HG02571 (cell line): ENCODE measurements around the gene PITPNC1.
"Not testable (repeated sequence)": the region's sequence is repeated elsewhere in the genome, so short reads cannot be mapped to it uniquely, and the experiment has no call there.

Experiments
- ATAC-seq: cut with Tn5 transposase; IDR thresholded peaks from one replicate; pipeline ENCODE4 v1.9.1; 2021; ENCODE audit warnings: mild to moderate bottlenecking, moderate library complexity; ENCODE audit not compliant: unreplicated experiment

Gene PITPNC1

DNA sequence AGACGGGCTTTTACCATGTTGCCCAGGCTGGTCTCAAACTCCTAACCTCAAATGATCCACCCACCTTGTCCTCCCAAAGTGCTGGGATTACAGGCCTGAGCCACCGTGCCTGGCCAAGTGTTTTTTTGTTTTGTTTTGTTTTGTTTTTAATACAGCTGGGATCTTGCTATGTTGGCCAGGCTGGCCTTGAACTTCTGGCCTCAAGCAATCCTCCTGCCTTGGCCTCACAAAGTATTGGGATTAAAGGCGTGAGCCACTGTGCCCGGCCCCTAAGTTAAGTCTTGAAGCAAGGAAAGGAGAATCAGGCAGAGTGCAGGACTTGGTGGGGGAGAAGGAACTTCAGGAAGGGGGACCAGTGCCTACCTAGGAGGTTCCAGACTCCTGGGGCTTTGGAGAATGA, 288.9 kb downstream of the PITPNC1 start:
- no peak for ATAC-seq

DNA sequence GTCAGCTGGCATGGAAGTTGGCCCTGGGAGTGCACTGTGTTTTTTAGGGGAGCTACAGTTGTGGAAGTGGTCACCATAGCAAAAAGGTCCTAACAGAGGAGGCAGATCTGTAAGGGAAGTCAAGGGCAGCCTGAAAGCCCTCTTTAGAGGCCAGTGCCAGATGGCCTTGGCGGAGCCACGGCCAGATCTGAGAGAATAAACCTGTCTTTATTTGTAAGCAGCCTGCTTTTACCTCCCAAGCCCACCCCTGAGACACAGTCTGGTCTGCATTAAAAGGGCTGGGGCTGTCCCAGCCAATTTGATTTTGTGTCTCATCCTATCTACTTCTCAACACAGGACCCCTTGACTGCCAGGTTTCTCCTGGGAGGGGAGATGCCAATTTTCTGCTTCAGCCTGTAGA, 289.6 kb downstream of the PITPNC1 start:
- no peak for ATAC-seq

DNA sequence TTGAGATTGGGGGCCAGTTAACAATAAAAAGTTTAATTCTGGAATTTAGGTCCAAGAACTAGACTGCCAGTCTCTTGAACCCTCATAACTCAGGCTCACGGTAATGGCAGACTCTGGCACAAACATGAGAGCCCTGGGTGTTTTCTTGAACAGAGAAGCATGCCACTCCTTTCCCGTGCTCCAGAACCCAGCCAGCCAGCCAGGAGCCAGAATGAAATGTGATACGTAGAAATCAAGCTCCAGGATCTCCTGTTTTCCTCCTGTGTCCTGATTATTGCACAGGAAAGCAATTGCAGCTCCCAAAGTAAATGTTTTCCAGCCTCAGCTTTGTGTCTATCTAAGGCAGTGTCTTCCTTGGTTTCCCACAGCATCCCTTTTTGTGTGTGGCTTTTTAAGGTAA, 294.4 kb downstream of the PITPNC1 start:
- no peak for ATAC-seq

DNA sequence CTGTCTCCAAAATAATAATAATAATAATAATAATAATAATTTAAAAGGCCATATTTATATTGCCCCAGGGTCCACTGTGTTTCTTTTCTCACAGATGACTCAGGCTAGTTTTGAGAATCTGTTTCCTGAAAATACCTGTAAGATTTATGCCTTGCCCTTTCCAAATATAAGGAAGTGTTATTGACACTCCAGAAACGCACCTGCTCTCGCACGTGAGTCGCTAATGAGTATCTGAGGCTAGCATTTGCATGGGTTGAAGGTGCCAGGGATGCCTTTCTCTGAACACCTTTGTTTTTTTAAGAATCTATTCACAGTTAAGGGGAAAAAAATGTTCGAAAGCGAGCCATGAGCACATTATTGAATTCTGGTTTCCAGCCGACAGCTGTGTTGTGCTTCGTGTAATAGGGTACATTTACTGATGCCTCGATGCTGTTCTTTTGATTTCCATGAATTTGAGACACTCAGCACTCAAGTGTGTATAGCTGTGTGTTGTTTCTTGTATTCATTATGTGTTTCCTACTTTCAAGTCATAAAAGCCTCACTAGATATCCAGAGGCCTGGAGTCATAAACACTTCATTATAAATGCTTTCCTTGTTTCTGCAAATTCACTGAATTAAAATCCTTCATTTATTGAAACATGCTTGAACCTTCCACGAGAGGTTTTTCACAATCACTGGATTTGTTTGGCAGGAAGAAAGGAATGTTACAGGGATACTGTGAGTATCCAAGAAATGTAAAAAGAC, 295.7 kb downstream of the PITPNC1 start:
- no peak for ATAC-seq

DNA sequence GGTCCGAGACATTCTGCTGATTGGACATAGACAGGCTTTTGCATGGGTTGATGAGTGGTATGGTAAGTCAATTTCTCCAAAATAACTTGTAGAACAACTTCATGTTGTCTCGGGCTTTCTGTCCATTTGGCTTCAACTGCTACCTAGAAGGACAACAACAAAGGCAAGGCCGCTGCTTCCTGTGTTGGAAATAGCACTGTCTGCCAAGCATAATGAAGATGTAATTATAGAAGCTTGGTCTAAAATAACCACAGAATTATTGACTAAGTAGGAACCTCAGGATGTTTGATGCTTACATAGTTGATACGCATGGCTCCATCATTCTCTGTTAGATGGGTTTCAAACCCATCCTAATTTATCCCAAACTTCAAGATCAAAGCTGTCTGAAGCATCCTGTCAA, 298.4 kb downstream of the PITPNC1 start:
- ATAC-seq, result no peak

DNA sequence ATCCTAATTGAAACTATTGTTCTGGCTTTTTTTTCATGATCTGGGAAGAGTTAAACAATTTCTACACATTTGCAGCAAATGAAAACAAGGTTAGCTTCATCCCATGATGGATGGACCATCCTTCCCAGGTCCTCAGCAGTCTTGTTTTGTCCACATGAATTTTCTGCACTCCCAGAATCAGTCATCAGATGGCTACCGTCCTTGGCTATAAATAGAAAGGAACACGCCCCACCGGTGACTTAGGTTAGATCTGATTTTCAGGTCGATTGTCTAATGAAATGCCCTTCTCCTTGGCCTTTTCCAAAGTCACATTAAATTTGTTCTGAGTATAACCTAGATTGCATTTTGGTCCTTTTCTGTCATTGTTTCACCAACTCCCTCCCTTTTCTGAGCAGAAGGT, 299.2 kb downstream of the PITPNC1 start:
- ATAC-seq, result no peak

DNA sequence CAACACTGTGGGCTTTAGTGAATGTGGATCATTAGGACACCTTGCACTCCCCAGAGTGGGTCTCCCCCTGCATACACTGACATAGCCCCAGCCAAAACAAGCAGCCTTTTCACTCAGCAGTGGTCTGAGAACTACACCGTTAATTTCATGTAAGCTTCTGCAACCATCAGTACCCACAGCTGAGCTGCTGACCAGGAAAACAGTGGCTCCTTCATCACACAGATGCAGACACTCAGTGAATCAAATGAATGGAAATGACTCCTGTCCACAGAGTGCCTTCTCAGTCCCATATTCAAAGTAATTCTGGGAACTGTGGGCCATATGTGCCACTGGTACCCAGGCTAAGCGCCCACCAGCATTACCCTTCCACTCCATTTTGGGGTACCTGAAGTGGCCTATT, 301.3 kb downstream of the PITPNC1 start:
- no peak for ATAC-seq

DNA sequence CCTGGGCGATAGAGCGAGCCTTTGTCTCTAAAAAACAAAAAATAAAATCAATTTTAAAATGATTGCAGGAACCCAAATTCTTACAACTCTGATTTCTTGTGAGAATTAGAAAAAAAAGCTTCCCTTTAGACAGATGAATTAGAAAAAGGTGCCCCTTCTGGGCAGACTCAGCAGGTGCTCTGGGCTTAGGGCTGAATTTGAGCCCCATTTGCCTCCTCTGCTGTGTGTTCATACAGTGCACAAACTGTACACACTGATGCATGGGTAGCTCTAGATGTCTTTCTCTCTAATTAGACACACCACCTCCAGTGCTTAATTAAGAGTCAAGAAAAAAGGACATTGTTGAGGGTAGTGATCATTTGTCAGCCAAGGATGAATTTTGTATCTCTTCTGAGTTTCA, 302.1 kb downstream of the PITPNC1 start:
- ATAC-seq, result no peak

DNA sequence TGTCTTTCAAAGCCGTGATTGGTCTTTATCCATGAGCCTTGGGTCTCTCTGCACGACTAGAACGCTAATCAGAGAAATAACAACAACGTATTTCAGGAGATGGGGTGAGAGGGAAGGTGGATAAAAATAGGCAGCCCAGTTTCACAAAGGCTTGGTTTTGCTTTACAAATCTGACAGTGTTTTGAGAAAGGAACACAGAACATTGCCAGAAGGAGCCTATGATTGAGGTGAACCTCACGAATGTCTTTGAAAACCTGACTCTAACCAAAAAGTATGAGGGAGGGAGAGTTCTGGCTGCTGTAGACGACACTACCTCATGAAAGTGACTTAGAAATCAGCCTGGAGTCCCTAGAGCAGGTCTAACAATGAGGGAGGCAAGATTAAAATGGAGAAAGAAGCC, 302.6 kb downstream of the PITPNC1 start:
- no peak for ATAC-seq

DNA sequence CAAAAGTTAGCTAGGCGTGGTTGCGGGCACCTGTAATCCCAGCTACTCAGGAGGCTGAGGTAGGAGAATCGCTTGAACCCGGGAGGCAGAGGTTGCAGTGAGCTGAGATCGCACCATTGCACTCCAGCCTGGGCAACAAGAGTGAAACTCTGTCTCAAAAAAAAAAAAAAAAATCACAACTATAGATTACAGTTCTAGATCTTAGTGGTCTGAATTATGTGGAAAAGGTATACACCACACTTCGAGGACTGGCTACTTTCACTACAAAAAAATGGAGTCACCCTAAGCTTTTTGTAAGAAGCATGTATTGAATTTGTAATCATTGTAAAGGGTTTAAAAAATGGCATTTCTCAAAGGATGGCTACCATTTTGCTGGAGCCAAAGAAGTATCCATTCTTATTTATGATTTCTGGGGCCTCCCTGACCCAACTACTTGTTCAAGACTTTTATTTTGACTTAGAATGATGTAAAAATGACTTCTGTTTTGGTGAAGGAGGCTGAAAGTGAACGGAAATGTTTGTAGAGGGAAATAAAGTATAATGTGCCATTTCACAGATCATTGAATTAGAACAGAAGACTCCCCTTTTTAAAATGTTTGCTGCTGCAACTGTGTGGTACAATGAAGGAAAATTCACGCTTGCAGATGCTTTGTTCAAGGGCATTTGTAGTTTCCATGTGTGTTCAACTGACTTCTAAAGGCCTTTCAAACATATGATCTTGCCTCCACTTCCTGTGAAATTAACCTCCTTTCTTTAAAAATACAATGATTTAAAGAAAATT, 303.6 kb downstream of the PITPNC1 start:
- ATAC-seq, result no peak

DNA sequence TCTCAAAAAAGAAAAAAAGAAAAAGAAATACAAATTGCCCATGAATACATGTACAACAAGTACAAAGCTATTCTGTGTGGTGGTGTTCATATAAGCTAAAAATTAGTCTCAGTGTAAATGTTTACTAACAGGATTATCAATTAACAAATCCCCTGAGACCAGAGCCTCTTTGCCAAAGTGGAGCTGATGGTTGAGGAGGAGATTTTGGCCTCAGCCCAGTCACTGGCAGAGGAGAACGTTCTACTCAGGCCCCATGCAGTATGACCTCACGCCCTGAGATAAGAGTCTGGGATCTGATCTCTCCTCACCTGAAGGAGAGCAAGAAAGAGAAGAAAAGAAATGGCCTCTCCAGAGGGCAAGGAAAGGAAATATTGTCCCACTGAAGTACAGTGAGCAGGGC, 305.1 kb downstream of the PITPNC1 start:
- ATAC-seq, result no peak

DNA sequence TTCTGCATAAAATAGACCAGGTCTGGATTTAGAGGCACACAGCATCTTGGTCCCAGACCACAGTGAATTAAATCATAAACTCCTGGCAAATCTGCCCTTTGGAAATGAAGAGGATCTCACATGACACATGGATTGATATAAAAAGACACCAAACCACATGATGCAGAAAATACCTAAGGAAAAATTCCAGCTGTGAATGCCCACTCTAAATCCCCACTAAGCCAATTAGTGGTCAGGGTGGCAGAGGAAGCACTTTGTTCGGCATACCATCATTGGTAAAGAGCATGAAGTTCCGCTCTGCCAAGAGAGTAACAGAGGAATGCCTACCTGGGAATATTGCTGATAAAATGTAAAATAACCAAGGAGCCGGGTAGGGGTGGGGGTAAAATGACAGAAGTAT, 308.3 kb downstream of the PITPNC1 start:
- no peak for ATAC-seq

DNA sequence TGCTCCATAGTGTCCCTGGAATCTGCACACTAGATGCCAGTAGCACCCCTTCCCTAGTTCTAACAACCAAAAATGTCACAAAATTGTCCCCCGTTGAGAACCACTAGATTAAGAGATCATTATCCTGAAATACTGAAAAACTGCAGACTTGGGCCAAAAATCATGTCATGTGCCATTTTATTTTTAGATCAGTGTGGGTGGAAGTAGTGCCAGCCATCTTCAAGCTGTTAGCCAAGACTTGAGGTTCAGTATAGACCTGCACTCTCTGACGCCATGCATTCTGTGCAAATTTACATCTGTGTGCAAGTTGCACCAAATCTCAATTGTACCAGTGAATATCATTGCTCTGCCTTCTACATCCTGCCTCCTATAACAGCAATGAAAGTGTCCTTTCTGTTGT, 309.2 kb downstream of the PITPNC1 start:
- ATAC-seq, result no peak

DNA sequence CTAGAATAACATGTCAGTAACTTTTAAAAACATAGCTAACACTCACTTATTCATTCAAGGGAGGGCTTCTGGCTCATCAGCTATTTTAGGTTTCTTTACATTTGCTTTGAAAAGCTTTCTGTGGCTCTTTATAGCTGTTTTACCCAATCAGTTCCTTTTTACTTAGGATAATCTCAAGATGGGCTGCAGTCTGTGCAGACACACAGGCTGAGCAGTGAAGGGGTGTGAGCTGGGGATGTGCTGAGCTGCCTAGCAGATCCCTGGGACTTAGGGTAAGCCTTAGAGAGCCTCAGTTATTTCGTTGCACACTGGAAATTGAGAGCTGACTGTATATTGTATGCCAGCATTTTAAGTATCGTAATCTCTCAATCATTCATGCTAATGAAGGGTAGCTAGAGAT, 310.4 kb downstream of the PITPNC1 start:
- ATAC-seq, result no peak

DNA sequence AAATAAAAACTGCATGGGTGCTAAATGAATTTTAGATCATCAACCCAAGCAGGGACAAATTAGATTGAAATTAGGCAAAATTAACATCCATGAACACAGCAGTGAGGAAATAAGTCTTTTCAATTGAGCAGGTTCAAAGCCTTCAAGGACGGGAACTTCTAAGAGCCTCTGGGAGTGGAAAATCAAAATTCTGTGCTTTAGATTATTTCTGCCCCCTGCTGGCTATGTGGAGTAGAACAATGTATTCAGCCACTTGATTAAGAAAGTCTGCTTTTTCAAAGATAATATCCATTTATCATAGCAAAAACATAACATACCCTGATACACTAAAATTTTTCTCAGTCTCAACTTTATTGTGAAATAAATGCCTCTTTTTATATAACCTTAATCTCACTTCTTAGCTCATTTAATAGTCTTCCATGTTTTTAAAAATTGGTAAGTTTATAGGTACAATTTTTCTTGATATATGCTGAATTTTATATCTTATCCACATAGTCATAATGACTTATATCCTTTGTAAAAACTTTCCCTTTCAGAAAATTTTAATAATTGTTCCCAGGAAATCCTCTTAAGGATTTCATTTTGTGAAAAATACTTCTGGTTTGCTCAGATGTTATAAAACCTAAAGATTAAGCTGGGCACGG, 312.6 kb downstream of the PITPNC1 start:
- ATAC-seq, result no peak

DNA sequence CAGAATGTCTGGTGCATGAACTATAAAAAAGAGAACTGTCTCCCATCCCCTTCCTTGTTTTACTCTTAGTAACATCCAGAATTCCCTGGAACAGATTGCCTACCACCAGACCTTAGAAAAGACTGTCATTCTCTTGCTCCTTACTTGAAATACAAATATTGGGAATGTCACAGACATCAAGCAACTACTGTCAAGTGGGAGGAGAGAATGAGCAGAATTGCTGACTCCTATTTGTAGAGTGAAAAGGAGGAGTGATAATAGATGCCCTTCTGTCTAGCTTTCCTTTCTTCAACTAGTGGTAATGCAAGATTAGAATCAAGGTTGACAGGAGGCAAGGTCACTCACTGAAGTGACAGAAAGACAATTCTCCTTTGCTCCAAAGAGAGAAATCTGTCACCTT, 316.7 kb downstream of the PITPNC1 start:
- ATAC-seq, result no peak

DNA sequence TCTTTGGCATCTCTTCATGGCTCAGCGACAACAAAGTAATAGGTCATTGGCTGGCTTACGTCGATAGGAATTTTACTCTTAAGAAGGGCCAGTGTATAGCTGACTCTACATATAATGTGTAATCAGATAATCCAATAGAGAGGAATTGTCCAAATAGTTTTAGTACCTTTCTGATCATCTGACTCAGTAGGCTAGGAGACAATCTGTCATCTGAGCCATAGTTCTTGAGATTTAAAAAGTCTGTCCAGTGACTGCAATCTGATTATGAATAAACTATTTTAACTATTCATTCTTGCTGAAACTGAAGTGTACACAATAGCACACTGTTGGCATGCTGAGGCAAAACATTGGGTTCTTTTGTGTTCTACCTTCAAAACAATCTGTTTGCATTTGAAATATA, 319.3 kb downstream of the PITPNC1 start:
- ATAC-seq, result no peak

DNA sequence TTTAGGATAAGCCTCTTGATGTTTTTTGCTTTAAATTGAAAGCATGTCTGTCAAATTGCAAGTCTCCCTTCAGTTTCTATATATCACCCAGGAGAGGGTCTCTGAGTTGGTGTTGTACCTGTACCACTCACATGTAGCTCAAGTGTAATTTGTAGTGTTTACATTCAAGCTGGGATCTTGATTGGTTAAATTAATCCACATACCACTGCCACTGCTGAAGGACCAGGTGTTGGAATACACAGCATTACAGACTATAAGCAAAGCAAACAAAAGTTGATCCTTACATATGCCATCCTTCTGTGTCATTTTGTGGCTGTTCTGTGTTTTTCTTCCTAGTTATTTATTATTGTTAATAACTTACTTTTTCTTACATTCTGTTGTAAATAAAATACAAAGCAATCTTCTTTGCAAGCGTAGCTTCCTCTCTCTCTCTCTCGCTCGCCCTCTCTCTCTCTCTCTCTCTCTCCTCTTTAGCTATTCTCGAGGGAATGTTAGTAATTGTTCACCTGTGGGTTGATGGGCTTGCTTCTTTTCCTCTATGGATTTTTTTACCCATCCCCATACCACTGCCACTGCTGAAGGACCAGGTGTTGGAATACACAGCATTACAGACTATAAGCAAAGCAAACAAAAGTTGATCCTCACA, 319.9 kb downstream of the PITPNC1 start:
- no peak for ATAC-seq

DNA sequence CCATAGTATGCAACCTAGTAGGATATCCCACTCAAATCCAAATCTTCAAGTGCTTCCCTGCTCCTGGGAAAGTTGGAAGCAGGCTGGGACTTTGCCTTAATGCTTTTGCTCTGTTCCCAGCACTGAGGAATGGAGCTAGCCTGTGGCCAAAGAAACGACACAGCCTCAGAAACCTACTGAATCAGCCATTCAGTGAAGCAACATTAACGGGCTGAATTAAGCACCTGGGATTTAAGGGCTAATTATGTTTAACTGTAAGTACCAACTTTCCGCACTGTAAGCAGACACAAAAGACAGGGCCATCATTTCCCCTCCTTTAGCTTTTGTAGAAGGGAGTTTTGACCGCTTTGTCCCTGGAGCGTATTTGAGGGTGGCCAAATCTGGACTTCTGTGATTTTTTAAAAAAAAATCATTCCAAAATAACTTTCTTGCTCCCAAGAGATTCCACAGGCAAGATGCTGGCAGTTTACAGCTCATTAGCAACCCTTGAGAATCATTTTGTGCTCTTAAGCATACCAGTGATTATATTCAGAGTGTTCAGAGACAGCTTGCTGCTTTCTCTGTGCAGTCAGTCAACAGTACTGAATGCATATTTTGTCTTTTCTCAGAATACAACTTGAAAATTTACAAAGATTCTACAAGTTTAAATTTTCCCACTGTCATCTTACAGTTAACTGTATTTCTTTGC, 323.1 kb downstream of the PITPNC1 start:
- ATAC-seq, result no peak

DNA sequence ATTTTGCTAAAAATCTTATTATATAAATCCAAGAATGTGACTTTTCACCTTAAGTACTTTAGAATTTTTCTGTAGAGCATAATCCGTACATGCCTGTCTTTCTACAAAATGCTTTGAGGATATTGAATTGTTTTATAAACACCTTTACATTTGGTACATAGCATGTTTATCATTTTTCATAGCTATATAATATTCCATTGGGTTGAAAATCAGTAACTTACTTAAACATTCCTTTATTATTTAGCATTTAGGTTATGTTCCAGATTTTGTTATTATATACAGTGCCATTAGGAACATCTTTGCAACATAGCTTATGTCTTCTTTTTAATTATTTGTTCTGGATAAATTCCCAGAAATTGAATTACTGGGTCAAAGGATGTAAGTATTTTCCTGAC, 323.6 kb downstream of the PITPNC1 start:
- ATAC-seq, result no peak

DNA sequence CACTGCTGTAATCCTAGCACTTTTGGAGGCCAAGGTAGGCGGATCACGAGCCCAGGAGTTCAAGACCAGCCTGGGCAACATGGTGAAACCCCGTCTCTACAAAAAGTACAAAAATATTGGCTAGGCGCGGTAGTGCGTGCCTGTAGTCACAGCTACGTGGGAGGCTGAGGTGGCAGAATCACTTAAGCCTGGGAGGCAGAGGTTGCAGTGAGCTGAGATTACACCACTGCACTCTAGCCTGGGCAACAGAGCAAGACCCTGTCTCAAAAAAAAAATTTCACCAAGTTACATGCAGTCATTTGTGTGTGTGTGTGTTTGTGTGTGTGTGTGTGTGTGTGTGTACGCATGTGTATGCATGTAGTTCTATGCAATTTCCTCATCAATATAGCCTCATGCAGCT, 325.8 kb downstream of the PITPNC1 start:
- ATAC-seq, result not testable (repeated sequence)
